Peyer's patch (tissue), 4 donors: ENCODE measurements around the gene SON. TPM values are rescaled to one million over a fixed set of nuclear protein-coding genes. Genes with fewer than 3 reads are reported as not detected.

Experiments
- DNase-seq, 3 donors: peaks; one replicate each; pipeline ENCODE4 v3.0.0-alpha.2; 2017 to 2019
- H3K27ac ChIP-seq, 4 donors: fragments of 200-600 bp; sonication (generic); one replicate each; pipeline ENCODE4 v1.5.1; 2016 to 2019
- H3K27me3 ChIP-seq, 2 donors: fragments of 200-600 bp; sonication (generic); one replicate each; pipeline ENCODE4 v1.5.1; 2019
- H3K36me3 ChIP-seq, 3 donors: fragments of 200-600 bp; sonication (generic); one replicate each; pipeline ENCODE4 v1.5.1; 2016 to 2019
- H3K4me1 ChIP-seq, 4 donors: fragments of 200-600 bp; sonication (generic); one replicate each; pipeline ENCODE4 v1.5.1; 2016 to 2019
- H3K4me3 ChIP-seq, 4 donors: fragments of 200-600 bp; sonication (generic); 1 replicate in 3 of 4; 2 replicates in 1 of 4; pipeline ENCODE4 v1.5.1; 2016 to 2019; ENCODE audit warnings: mild to moderate bottlenecking in 1 of 4
- H3K9me3 ChIP-seq, 4 donors: fragments of 200-600 bp; sonication (generic); one replicate each; pipeline ENCODE4 v1.5.1; 2016 to 2019; ENCODE audit warnings: mild to moderate bottlenecking in 1 of 4
- POLR2A ChIP-seq, 2 donors: fragments of 450-650 bp; IDR thresholded peaks; one replicate each; pipeline ENCODE4 v1.5.1; 2017; ENCODE audit warnings: antibody characterized with exemption in 2 of 2, mild to moderate bottlenecking in 2 of 2, moderate library complexity in 2 of 2
- total RNA-seq, 4 donors: library from RNA; depleted of rRNA; stranded (reverse); fragments of >200 nt; gene quantifications; one replicate each; pipeline ENCODE4 v1.1.0, GENCODE V29; 2016
- TF ChIP-seq, protein P1 (sequence below), 6 experiments: fragments of 450-650 bp in 4 of 6; fragments of 200-600 bp in 2 of 6; sonication (generic) in 1 of 6; IDR thresholded peaks; one replicate each; pipeline ENCODE4 v1.5.1; 2017 to 2019; ENCODE audit warnings: antibody characterized with exemption in 6 of 6, mild to moderate bottlenecking in 3 of 6, moderate library complexity in 1 of 6

SON gene
- total RNA-seq, 4 donors from 2014 or later: 285 to 1,432 (median 485) TPM

DNA sequence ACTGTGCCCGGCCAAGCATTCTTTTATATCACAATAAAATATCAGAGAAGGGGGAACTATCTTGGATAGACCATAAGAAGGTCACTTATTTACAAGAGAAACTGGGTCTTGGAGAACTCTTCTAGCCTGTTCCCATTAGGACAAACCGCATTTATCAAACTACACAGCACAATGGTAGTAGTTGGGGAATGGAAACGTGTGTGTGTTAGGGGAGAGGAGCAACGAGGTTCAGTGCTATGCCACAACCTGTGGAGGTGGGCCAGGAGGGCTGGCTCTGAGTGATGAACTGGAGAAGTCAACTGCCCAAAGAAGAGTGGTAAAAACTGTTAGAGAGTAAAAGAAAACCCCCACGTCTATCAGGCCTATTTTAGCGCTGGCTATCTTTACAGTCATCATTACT, 44.1 kb downstream of the SON start:
- peaks cover 0 to 8% (median 0%) of the 10 kb centered on the region in 4 donors for H3K4me1 ChIP-seq
- H3K27me3 ChIP-seq: no peaks in the 10 kb centered on the region
- H3K4me3 ChIP-seq: no peak overlapping the region
- no peak overlapping the region for H3K27ac ChIP-seq
- DNase-seq: no peak
- TF ChIP-seq, protein P1, sequence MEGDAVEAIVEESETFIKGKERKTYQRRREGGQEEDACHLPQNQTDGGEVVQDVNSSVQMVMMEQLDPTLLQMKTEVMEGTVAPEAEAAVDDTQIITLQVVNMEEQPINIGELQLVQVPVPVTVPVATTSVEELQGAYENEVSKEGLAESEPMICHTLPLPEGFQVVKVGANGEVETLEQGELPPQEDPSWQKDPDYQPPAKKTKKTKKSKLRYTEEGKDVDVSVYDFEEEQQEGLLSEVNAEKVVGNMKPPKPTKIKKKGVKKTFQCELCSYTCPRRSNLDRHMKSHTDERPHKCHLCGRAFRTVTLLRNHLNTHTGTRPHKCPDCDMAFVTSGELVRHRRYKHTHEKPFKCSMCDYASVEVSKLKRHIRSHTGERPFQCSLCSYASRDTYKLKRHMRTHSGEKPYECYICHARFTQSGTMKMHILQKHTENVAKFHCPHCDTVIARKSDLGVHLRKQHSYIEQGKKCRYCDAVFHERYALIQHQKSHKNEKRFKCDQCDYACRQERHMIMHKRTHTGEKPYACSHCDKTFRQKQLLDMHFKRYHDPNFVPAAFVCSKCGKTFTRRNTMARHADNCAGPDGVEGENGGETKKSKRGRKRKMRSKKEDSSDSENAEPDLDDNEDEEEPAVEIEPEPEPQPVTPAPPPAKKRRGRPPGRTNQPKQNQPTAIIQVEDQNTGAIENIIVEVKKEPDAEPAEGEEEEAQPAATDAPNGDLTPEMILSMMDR (IDR thresholded peaks at IDR 0.05): no peak
- no peak for TF ChIP-seq POLR2A (IDR thresholded peaks at IDR 0.05)
- H3K36me3 ChIP-seq: no peaks in the 10 kb centered on the region
- H3K9me3 ChIP-seq: no peaks in the 10 kb centered on the region

DNA sequence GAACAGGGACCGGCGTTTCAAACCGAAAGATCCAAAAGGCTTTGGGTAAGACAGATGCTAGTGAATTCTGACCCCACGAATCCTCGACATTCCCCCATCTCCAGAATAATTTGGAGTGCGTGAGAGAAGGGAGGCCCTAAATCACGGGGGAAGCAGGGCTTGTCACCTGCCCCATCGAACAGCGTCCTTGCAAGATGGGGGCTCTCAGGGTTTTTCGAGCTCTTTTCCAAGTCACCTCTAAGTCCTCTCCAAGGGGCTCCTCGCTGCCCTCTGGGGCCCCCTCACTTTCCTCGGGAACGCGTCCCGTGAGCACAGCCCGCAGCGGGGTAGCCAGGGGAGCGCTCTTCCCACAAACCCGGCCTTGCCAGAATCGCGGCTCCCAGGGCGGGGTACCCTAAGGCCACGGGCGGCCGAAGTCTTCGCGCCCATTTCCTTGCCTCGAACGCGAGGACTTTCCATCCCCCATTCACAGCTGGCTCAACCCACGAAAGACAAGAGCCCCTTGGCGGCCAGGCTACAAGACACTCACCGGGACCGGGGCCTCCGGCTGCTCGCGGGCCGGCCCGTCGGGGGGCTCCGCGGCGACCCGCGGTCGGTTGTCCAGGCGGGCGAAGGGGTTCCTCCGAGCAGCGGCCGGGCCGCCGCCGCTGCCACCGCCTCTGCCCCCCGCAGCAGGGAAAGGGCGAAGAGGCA, 45.1 kb downstream of the SON start:
- peaks cover 0 to 8% (median 0%) of the 10 kb centered on the region in 4 donors for H3K4me1 ChIP-seq
- H3K27me3 ChIP-seq: no peaks in the 10 kb centered on the region
- no peaks in the 10 kb centered on the region for H3K36me3 ChIP-seq
- no peaks in the 10 kb centered on the region for H3K9me3 ChIP-seq
- peak; percentile 28 to 66 (median 59) for DNase-seq
- H3K27ac ChIP-seq: peak overlapping the region; percentile 82 to 91 (median 86)
- TF ChIP-seq POLR2A (IDR thresholded peaks at IDR 0.05): no peak
- TF ChIP-seq, protein P1 (IDR thresholded peaks at IDR 0.05): no peak
- H3K4me3 ChIP-seq: peak overlapping the region; percentile 72 to 95 (median 88)

DNA sequence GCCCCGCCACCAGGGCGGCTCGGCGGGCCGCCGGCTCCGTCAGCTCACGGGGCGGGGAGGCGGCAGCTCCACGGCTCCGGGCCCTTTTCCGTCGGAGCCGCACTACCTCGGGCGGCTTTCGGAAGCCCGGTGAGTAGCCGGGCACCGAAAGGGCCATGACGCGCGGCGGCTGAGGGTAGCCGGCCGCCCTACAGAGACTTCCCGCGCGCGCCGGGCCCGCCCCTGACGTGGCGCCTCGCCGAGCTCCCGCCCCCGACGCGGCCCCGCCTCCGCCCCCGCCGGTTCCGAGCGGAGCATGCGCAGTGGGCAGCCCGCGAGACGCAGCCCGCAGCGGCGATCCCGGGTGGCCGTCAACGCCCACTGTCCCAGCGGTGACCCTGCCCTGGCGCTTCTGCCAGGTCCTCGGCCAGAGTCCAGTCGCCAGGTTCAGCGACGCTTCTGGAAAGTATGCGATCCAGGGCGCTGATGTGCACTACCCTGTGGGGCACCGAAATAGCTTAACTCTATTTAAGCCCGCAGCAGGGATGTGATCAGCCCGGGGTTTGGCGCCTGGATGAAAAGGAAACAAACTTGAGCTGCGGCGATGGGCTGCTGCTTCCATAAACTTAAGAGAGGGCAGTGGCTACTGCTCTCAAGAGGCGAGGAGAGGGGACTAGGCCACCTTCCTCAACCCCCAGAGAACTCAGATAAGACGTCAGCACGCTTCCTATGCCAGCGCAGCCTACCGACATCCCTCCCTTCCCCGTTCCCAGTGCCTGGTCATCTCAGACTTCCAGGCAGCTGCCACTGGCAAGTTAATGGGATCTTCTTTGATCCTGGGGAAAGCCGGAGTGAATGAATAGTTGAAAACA, 45.9 kb downstream of the SON start, which contains the start of gene DONSON:
TSS of gene DONSON (minus strand) at position 200 of the 851 bp plus-strand sequence. CDS start at position 157, 43 bp downstream.
- Histone ChIP-seq H3K36me3 (no peaks in the 10 kb centered on the region), H3K27ac (peak within 1 kb of the TSS; percentile 82 to 91 (median 86)), H3K4me3 (peak within 1 kb of the TSS; percentile 72 to 95 (median 88)), H3K4me1 (peaks cover 0 to 8% (median 0%) of the 10 kb centered on the region in 4 donors), H3K27me3 (no peaks in the 10 kb centered on the region), H3K9me3 (no peaks in the 10 kb centered on the region)
- TF ChIP-seq, protein P1 (IDR thresholded peaks at IDR 0.05): peak in 3 of 6 experiments; percentile 24 to 28 (median 26)
- peak; percentile 19 to 33 for TF ChIP-seq POLR2A (IDR thresholded peaks at IDR 0.05)
- DNase-seq: peak; percentile 79 to 96 (median 93)

DNA sequence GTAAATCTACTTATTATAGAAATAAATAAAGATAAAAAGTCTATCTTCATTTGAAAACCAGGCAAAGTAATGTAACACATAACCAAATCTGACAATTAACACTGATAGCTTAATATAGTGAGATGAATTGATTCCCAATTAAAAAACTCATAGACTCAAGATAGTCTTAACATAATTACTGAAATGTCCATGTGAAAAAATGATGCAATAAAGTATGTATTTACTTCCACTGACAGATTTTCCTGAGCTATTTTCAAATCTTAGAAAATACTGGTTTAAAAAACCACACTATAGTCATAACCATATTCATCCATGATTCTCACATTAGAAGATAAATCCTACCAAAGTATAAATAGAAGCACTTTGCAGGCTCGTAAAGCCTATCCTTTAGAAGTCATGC, 55.2 kb downstream of the SON start:
- H3K9me3 ChIP-seq: no peaks in the 10 kb centered on the region
- TF ChIP-seq POLR2A (IDR thresholded peaks at IDR 0.05): no peak
- TF ChIP-seq, protein P1 (IDR thresholded peaks at IDR 0.05): no peak
- no peak overlapping the region for H3K27ac ChIP-seq
- H3K36me3 ChIP-seq: peaks cover 0 to 61% (median 0%) of the 10 kb centered on the region in 3 donors
- H3K27me3 ChIP-seq: no peaks in the 10 kb centered on the region
- H3K4me3 ChIP-seq: no peak overlapping the region
- H3K4me1 ChIP-seq: no peaks in the 10 kb centered on the region
- DNase-seq: no peak

DNA sequence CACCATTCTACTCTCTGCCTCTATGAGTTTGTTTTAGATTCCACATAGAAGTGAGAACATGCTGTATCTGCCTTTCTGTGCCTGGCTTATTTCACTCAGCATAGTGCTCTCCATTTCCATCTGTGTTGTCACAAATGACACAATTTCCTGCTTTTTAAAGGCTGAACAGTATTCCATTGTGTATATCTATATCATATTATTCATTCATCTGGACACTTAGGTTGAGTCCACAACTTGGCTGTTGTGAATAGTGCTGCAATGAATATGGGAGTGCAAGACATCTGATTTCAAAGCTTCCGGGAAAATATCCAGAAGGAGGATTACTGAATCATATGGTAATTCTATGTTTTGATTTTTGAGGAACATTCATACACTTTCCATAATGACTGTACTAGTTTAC, 65.7 kb downstream of the SON start:
- TF ChIP-seq POLR2A (IDR thresholded peaks at IDR 0.05): no peak
- TF ChIP-seq, protein P1 (IDR thresholded peaks at IDR 0.05): no peak
- Histone ChIP-seq H3K27me3 (no peaks in the 10 kb centered on the region), H3K27ac (no peak overlapping the region), H3K9me3 (no peaks in the 10 kb centered on the region), H3K4me3 (no peak overlapping the region), H3K4me1 (no peaks in the 10 kb centered on the region), H3K36me3 (peaks cover 0 to 31% (median 0%) of the 10 kb centered on the region in 3 donors)
- no peak for DNase-seq
